Activated CD4-positive, alpha-beta memory T cell treated with anti-CD3 and anti-CD28 coated beads for 36 hours (primary cell): ENCODE measurements around the gene SLC9C1. TPM values are rescaled to one million over a fixed set of nuclear protein-coding genes. Genes with fewer than 3 reads are reported as not detected.

Source experiments
- CTCF ChIA-PET: fragments of 350-600 bp; sonication (Branson Sonifier 250); formaldehyde crosslinking; loops from one replicate; lab custom pipeline; 2021; ENCODE audit warnings: antibody characterized with exemption, inconsistent platforms; lab: Charles Lee
- POLR2A ChIA-PET: fragments of 350-600 bp; sonication (Branson Sonifier 250); formaldehyde crosslinking; loops from one replicate; lab custom pipeline; 2021; ENCODE audit warnings: antibody characterized with exemption; lab: Charles Lee
- DNase-seq: peaks from one replicate; pipeline ENCODE4 v3.0.0-alpha.2; 2020
- H3K27ac Mint-ChIP-seq: one replicate; pipeline ENCODE4 v1.8.0; 2021; ENCODE audit warnings: mixed read lengths
- H3K27me3 Mint-ChIP-seq: one replicate; pipeline ENCODE4 v1.8.0; 2021; ENCODE audit warnings: mixed read lengths
- H3K36me3 Mint-ChIP-seq: one replicate; pipeline ENCODE4 v1.8.0; 2021; ENCODE audit warnings: mixed read lengths
- H3K4me1 Mint-ChIP-seq: one replicate; pipeline ENCODE4 v1.8.0; 2021; ENCODE audit warnings: low read depth, mixed read lengths
- H3K4me3 Mint-ChIP-seq: one replicate; pipeline ENCODE4 v1.8.0; 2021; ENCODE audit warnings: mild to moderate bottlenecking, mixed read lengths
- H3K9me3 Mint-ChIP-seq: one replicate; pipeline ENCODE4 v1.8.0; 2021; ENCODE audit warnings: mixed read lengths
- intact Hi-C: fragments of 100-400 bp; cut with micrococcal nuclease; formaldehyde crosslinking; loops from one replicate; pipeline ENCODE4 v1.15.1; 2023
- total RNA-seq, 2 experiments: library from RNA; stranded (reverse); gene quantifications; one replicate each; pipeline ENCODE4 v1.2.3, GENCODE V29; 2021

SLC9C1 gene
- total RNA-seq, 2 experiments from 2014 or later = not detected

DNA sequence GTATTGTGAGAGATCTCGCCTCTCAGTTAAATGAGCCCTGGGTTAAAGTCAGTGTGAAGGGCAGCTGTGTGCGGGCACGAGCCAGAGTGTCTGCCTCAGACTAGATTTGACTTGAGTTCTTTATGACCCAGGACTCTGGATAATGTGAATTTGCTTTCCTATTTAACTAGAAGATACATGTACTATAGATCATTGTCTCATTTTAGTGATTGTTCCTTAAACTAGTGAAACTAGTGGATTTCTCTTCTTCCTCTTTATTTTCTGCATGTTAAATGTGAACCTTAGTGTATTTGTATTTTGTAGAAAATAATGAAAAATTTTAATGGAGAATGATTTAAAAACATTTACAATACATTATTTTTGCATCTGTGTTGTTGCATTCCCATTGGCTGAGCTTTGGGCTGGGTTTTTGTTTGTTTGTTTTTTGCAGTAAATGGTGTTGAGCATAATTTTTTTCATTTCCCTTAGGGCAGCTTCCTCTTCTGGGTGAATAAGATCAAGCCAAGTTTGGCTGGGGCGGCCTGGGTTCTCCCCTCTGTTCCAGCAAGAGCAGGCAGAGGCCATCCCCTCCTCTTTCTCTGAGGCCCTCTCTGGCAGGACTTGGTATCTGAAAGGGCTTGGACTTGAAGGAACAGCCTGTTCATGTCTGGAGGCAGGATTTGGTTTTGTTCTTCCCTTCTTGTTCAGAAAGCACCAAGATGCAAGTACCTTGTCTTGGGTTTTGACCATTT, 176.0 kb downstream of the SLC9C1 start:
- H3K9me3 Mint-ChIP-seq = no peaks in the 10 kb centered on the region
- intact Hi-C loops = no loop called here
- DNase-seq = no peak
- peaks cover 5% of the 10 kb centered on the region for H3K36me3 Mint-ChIP-seq
- H3K4me3 Mint-ChIP-seq = no peak overlapping the region
- H3K4me1 Mint-ChIP-seq = peaks cover 34% of the 10 kb centered on the region
- ChIA-PET CTCF (interaction anchor here (1.0 to 1.1 kb wide), 3 partner anchors 175 to 415 kb away, joined by 3 to 4 read pairs (median 3); no protein-coding TSS in a partner anchor), POLR2A (no interaction called here)
- no peak overlapping the region for H3K27ac Mint-ChIP-seq
- H3K27me3 Mint-ChIP-seq = no peaks in the 10 kb centered on the region

DNA sequence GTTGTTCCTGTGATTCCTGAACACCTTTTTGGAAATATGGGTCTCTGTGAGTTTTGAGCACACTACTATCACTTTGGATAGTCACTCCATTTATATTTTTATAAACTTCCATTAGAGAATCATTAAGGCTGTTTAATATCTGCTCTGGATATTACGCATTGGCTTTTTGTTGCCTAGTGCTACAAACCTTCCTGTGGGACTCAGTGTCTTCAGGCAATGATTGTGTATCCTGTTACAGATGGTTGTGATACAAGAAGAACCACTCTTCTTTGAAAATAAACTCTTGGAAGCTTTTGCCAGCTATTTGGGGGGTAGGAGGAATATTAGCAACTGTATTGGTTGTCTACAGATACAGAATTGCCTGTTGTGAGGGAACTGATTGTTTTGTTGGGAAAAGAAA, 176.6 kb downstream of the SLC9C1 start:
- intact Hi-C loops = no loop called here
- ChIA-PET POLR2A (no interaction called here), CTCF (interaction anchor here (1.0 to 1.1 kb wide), 4 partner anchors 175 to 416 kb away, joined by 3 to 4 read pairs (median 3); no protein-coding TSS in a partner anchor)
- no peak for DNase-seq
- peaks cover 2% of the 10 kb centered on the region for H3K36me3 Mint-ChIP-seq
- no peaks in the 10 kb centered on the region for H3K27me3 Mint-ChIP-seq
- no peak overlapping the region for H3K27ac Mint-ChIP-seq
- peaks cover 30% of the 10 kb centered on the region for H3K4me1 Mint-ChIP-seq
- H3K9me3 Mint-ChIP-seq = no peaks in the 10 kb centered on the region
- H3K4me3 Mint-ChIP-seq = no peak overlapping the region

GRCh38 chr3:112116748-112117186, 177.2 kb downstream of the SLC9C1 start:
- intact Hi-C loops = no loop called here
- ChIA-PET CTCF (interaction anchor here (1.0 to 1.1 kb wide), 2 partner anchors 176 to 414 kb away, joined by 3 to 4 read pairs; no protein-coding TSS in a partner anchor), POLR2A (no interaction called here)
- Mint-ChIP-seq H3K27me3 (no peaks in the 10 kb centered on the region), H3K36me3 (no peaks in the 10 kb centered on the region), H3K27ac (no peak overlapping the region), H3K9me3 (no peaks in the 10 kb centered on the region), H3K4me1 (peaks cover 30% of the 10 kb centered on the region), H3K4me3 (no peak overlapping the region)
- DNase-seq = no peak

DNA sequence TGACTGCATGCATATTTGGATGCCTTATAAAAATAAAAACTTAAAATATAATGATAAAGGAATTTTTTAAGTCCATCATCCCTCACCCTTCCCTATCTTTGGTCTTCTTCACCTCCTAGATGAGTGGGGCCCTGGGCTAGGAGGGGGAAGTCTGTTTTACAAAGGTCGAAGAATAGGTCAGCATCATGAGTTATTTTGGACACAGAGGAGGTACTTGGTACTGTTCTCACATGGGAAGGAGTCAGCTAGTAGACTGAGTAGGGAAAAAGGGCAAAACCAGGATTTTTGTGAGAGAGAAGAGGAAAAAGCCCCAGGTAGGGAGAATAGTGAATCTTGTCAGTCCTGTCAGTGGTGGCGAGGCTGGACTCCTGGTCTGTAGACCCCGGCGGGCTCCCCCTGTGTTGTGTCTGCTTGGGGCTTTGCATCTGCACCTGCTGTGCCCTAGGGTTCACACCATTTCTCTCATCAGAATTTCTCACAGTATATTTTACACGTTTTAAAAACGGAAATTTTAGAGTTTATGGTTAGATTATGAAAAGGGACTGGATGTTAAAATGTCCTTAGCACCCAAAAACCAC, 178.1 kb downstream of the SLC9C1 start:
- Mint-ChIP-seq H3K4me3 (no peak overlapping the region), H3K9me3 (no peaks in the 10 kb centered on the region), H3K4me1 (peaks cover 28% of the 10 kb centered on the region), H3K36me3 (no peaks in the 10 kb centered on the region), H3K27me3 (no peaks in the 10 kb centered on the region), H3K27ac (no peak overlapping the region)
- POLR2A ChIA-PET = no interaction called here
- no peak for DNase-seq
- CTCF ChIA-PET = interaction anchor here (1.1 kb wide), 1 partner anchor 415 kb away, joined by 3 read pairs; no protein-coding TSS in a partner anchor
- intact Hi-C loops = no loop called here

DNA sequence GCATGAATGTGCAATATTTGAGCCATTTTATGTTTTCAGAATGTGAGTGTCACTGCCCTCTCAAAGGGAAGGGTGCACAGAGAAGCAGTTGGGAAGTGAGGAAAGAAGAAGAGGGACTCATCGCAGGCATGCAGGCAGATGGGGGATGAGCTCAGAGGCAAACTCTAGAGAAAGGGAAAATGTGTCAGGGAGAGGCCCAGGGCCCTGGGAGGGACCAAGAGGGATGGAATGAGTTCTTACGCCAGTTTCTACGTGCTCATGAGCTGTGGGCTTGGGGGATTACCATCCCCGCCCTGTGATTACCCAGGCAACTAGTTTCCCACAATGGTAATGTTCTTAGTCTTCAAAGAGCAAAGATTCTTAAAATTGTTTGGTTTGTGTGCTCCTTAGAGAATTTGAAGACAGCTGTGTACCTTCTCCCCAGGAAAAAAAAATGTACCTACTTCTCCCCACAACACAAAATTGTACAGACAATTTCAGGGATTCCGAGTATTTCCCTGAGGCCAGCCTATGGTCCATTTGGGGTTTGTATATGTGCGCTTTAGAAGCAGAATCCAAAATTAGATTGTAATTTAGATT, 178.8 kb downstream of the SLC9C1 start:
- Mint-ChIP-seq H3K9me3 (no peaks in the 10 kb centered on the region), H3K4me3 (no peak overlapping the region), H3K27ac (no peak overlapping the region), H3K27me3 (no peaks in the 10 kb centered on the region), H3K36me3 (no peaks in the 10 kb centered on the region), H3K4me1 (peaks cover 24% of the 10 kb centered on the region)
- peak; percentile 44 for DNase-seq
- intact Hi-C loops = no loop called here
- ChIA-PET POLR2A (no interaction called here), CTCF (interaction anchor here (1.5 kb wide), 1 partner anchor 22 kb away, joined by 8 read pairs; no protein-coding TSS in a partner anchor)

DNA sequence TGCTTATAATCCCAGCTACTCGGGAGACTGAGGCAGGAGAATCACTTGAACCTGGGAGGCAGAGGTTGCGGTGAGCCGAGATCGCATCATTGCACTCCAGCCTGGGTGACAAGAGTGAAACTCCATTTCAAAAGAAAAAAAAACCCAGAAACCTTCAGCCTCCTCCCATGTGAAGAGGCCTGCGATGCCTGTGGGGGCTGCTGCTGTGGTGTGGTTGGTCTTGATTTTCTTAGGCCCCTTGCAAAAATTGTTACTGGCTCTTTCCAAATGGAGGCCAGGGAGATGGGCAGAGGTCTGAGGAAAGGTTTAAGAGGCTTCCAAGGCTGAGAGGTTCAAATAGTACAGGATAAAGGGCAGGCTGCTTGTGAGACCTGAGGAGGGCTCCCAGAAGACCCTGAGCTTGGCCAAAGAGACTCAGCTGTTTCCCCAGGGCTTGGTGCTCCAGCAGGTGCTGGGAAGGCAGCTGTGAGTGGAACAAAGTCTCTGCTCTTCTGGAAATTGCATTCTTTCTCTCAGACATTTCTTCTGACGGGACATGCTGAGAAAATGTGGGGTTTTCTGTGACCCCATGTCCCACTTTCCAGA, 179.3 kb downstream of the SLC9C1 start:
- CTCF ChIA-PET = interaction anchor here (1.5 kb wide), 2 partner anchors 23 to 179 kb away, joined by 4 to 8 read pairs; partner anchors contain the start of gene SLC9C1
- POLR2A ChIA-PET = no interaction called here
- Mint-ChIP-seq H3K36me3 (no peaks in the 10 kb centered on the region), H3K4me1 (peaks cover 19% of the 10 kb centered on the region), H3K4me3 (no peak overlapping the region), H3K9me3 (no peaks in the 10 kb centered on the region), H3K27ac (no peak overlapping the region), H3K27me3 (no peaks in the 10 kb centered on the region)
- intact Hi-C loops = loop anchor here (5.0 kb wide), 2 partner anchors 188 to 418 kb away; no protein-coding TSS in a partner anchor
- DNase-seq = no peak

- Mint-ChIP-seq H3K27ac (no peak overlapping the region), H3K9me3 (no peaks in the 10 kb centered on the region), H3K4me3 (no peak overlapping the region), H3K27me3 (no peaks in the 10 kb centered on the region), H3K4me1 (peaks cover 7% of the 10 kb centered on the region), H3K36me3 (no peaks in the 10 kb centered on the region)
- ChIA-PET CTCF (interaction anchor here (0.6 to 3.5 kb wide), 60 partner anchors 9 to 458 kb away, joined by 3 to 42 read pairs (median 5); partner anchors contain the start of genes CD200, GCSAM and SLC9C1), POLR2A (interaction anchor here (0.6 kb wide), 1 partner anchor 22 kb away, joined by 4 read pairs; no protein-coding TSS in a partner anchor)
- peak; percentile 71 for DNase-seq
- intact Hi-C loops = loop anchor here (1.0 to 5.0 kb wide), 5 partner anchors 17 to 420 kb away; no protein-coding TSS in a partner anchor
Observed at GRCh38 chr3:112111785-112112402, 182.1 kb downstream of the SLC9C1 start.

- no peak overlapping the region for H3K27ac Mint-ChIP-seq
- ChIA-PET POLR2A (no interaction called here), CTCF (interaction anchor here (1.0 to 3.5 kb wide), 5 partner anchors 28 to 422 kb away, joined by 3 to 42 read pairs (median 3); partner anchors contain the start of gene SLC9C1)
- no peaks in the 10 kb centered on the region for H3K27me3 Mint-ChIP-seq
- H3K4me1 Mint-ChIP-seq = peaks cover 5% of the 10 kb centered on the region
- H3K4me3 Mint-ChIP-seq = no peak overlapping the region
- intact Hi-C loops = no loop called here
- no peaks in the 10 kb centered on the region for H3K36me3 Mint-ChIP-seq
- H3K9me3 Mint-ChIP-seq = no peaks in the 10 kb centered on the region
- no peak for DNase-seq
Observed at GRCh38 chr3:112109322-112109721, 184.7 kb downstream of the SLC9C1 start.

DNA sequence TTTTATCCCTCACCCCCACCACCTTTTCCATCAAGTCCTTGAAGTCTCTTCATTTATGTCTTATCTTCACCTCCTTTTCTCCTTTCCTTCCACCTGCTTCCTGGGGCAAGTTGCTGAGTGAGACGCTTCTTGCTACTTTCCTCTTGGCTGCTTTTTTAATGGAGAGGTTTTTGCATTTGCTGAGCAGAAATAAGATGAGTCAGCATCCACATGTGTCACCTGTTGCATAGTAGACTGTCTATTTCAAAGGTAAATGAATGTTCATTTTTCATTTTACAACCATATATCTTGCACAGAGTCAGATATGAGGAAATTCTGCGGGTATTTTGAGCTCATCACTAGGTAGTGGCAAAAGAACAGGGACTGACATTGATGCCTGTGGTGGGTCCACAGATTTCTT, 189.2 kb downstream of the SLC9C1 start:
- POLR2A ChIA-PET = no interaction called here
- no peaks in the 10 kb centered on the region for H3K9me3 Mint-ChIP-seq
- no peak overlapping the region for H3K4me3 Mint-ChIP-seq
- DNase-seq = no peak
- no peaks in the 10 kb centered on the region for H3K36me3 Mint-ChIP-seq
- H3K4me1 Mint-ChIP-seq = no peaks in the 10 kb centered on the region
- CTCF ChIA-PET = no interaction called here
- H3K27me3 Mint-ChIP-seq = no peaks in the 10 kb centered on the region
- H3K27ac Mint-ChIP-seq = no peak overlapping the region
- intact Hi-C loops = no loop called here

GRCh38 chr3:112101916-112102315, 192.1 kb downstream of the SLC9C1 start:
- Mint-ChIP-seq H3K4me3 (no peak overlapping the region), H3K9me3 (no peaks in the 10 kb centered on the region), H3K27me3 (no peaks in the 10 kb centered on the region), H3K27ac (no peak overlapping the region), H3K36me3 (no peaks in the 10 kb centered on the region), H3K4me1 (peaks cover 9% of the 10 kb centered on the region)
- no peak for DNase-seq
- ChIA-PET CTCF (no interaction called here), POLR2A (no interaction called here)
- intact Hi-C loops = no loop called here

GRCh38 chr3:112097378-112097777, 196.6 kb downstream of the SLC9C1 start:
- ChIA-PET CTCF (interaction anchor here (0.6 to 2.2 kb wide), 2 partner anchors 10 to 14 kb away, joined by 3 to 13 read pairs; no protein-coding TSS in a partner anchor), POLR2A (no interaction called here)
- Mint-ChIP-seq H3K27ac (no peak overlapping the region), H3K9me3 (no peaks in the 10 kb centered on the region), H3K27me3 (no peaks in the 10 kb centered on the region), H3K4me3 (no peak overlapping the region), H3K4me1 (peaks cover 21% of the 10 kb centered on the region), H3K36me3 (no peaks in the 10 kb centered on the region)
- DNase-seq = peak; percentile 49
- intact Hi-C loops = no loop called here
